Mesothelial cell of epicardium (in vitro differentiated cells): ENCODE results near the gene CDK17. TPM values are rescaled to one million over a fixed set of nuclear protein-coding genes. Genes with fewer than 3 reads are reported as not detected.

Experiments
- DNase-seq, 2 experiments: peaks; one replicate each; pipeline ENCODE4 v3.0.0; 2021; ENCODE audit warnings: low spot score in 2 of 2; ENCODE audit not compliant: unreplicated experiment in 2 of 2
- H3K27ac Mint-ChIP-seq: 2 replicates; pipeline ENCODE4 v1.8.0; 2021; ENCODE audit warnings: mixed read lengths
- H3K27me3 Mint-ChIP-seq: 2 replicates; pipeline ENCODE4 v1.8.0; 2021; ENCODE audit warnings: low read depth, mixed read lengths
- H3K36me3 Mint-ChIP-seq: 2 replicates; pipeline ENCODE4 v1.8.0; 2021; ENCODE audit warnings: mixed read lengths
- H3K4me1 Mint-ChIP-seq: 2 replicates; pipeline ENCODE4 v1.8.0; 2021; ENCODE audit warnings: mixed read lengths
- H3K4me3 Mint-ChIP-seq: 2 replicates; pipeline ENCODE4 v1.8.0; 2021; ENCODE audit warnings: mild to moderate bottlenecking, moderate library complexity, mixed read lengths
- H3K9me3 Mint-ChIP-seq: 2 replicates; pipeline ENCODE4 v1.8.0; 2021; ENCODE audit warnings: mixed read lengths
- CTCF ChIP-seq: fragments of 200-600 bp; sonication (generic); IDR thresholded peaks from one replicate; pipeline ENCODE4 v1.5.0; 2021; ENCODE audit warnings: antibody characterized with exemption; ENCODE audit not compliant: unreplicated experiment
- total RNA-seq: library from RNA; stranded (reverse); gene quantifications from 3 replicates; pipeline ENCODE4 v1.2.1, GENCODE V29; 2021

The CDK17 gene
- total RNA-seq, 1 donor from 2014 or later: 40.5 TPM

DNA sequence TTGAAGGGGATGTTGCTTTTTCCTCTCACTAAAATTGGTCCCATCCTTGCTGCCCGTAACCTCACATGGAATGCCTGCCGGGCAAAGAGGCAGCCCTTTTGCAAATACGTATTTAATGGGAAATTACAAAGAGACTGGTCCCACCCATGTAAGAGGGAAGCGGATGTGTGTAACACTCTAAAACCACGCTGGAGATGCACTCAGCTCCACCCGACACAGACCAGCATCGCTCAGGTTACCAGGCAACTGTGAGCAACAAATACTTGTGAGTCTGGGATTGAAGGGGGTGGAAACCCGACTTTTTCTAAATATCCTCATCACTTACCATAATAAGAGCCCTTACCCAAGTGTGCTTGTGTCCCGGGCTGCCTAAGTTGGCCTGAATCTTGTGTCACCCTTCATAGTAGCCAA lies 158.4 kb downstream of the CDK17 start:
- TF ChIP-seq CTCF: no peak
- H3K36me3 Mint-ChIP-seq: peaks cover 4% of the 10 kb centered on the region
- H3K27me3 Mint-ChIP-seq: no peaks in the 10 kb centered on the region
- no peak overlapping the region for H3K27ac Mint-ChIP-seq
- no peak for DNase-seq
- H3K4me1 Mint-ChIP-seq: peaks cover 15% of the 10 kb centered on the region
- no peaks in the 10 kb centered on the region for H3K9me3 Mint-ChIP-seq
- no peak overlapping the region for H3K4me3 Mint-ChIP-seq

DNA sequence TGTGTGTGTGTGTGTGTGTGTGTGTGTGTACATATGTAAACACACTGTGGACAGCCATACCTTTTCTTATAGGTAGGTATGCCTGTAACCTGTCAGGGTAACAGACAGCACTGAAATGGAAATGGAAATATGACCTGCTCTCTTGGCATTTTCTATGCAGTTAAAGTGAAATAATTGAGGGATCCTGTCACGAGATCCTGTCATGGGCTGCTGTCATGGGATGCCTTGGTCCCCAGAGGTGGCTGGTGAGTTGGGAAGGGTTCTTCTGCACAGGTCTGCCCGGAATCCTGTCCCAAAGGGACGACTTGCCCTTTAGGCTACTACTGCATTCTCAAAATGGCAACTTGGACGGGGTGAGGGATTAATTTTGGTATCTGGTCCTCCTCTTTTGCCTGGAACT lies 158.8 kb downstream of the CDK17 start:
- Mint-ChIP-seq H3K4me1 (peaks cover 15% of the 10 kb centered on the region), H3K27me3 (no peaks in the 10 kb centered on the region), H3K4me3 (no peak overlapping the region), H3K9me3 (no peaks in the 10 kb centered on the region), H3K27ac (no peak overlapping the region), H3K36me3 (peaks cover under 1% of the 10 kb centered on the region)
- DNase-seq: no peak
- no peak for TF ChIP-seq CTCF

DNA sequence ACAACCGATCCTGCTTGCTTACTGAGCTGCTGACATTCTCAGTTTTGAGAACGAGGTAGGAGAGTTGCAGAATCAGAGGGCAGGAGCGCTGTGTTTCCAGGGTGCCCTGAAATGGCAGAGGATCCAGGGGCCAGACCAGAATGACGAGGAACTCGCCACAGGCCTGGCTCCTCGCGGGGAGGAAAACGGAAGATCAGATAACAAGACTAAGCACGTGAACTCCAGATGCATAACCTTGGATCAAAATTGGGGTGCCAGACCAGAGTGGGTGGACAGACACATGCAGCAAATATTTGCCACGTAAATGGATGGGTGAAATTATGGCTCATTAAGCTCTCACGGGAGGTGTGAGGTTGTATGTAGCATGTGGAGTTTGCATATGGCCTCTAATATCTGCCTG lies 159.6 kb downstream of the CDK17 start:
- peaks cover 5% of the 10 kb centered on the region for H3K36me3 Mint-ChIP-seq
- no peak overlapping the region for H3K4me3 Mint-ChIP-seq
- H3K4me1 Mint-ChIP-seq: peaks cover 15% of the 10 kb centered on the region
- H3K27ac Mint-ChIP-seq: no peak overlapping the region
- H3K27me3 Mint-ChIP-seq: no peaks in the 10 kb centered on the region
- DNase-seq: no peak
- TF ChIP-seq CTCF: no peak
- no peaks in the 10 kb centered on the region for H3K9me3 Mint-ChIP-seq

DNA sequence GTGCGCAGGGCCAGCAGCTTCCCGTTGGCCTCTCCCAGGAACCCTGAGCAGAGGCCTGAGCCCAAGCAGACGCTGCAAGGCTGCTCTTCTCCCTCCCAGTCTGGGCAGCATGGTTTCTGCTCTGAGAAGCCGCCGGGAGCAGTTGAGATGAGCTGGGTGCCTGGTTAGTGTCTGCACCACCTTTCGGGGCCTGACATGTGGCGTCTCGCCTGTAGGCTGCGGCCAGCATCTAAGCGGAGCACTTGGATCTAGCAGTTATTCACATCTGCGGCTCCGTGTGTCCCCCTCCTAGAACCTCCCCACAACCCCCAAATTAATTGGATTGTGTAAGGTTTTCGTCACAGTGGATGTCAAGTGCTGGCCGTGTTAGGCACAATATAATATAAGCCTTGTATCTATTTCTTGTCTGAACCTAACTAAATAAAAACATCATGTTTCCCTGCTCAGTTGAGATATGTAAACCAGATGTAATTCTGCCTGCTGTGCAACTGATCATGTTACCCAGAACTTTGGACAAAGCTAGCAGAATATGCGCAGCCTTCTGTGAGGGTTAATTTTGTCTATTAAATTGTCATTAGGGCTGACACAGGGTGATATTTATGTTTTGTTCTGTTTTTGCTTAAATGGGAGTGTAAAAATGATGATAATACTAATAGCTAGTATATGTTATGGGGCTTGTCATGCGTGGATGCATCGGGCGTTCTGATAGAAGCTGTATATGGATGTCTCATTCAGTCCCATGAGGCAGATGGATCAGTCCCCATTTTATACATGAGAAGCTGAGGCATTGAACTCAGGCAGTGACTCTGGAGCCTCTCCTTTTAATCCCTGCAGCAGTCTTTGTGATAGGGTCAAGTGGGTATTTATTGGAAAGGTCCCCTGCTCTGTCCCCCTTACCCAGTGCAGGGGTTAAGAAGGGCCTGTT lies 160.3 kb downstream of the CDK17 start:
- peaks cover 15% of the 10 kb centered on the region for H3K4me1 Mint-ChIP-seq
- H3K27me3 Mint-ChIP-seq: no peaks in the 10 kb centered on the region
- peak overlapping the region; percentile 44 for H3K4me3 Mint-ChIP-seq
- H3K9me3 Mint-ChIP-seq: no peaks in the 10 kb centered on the region
- H3K36me3 Mint-ChIP-seq: peaks cover 5% of the 10 kb centered on the region
- peak; percentile 49 to 78 for DNase-seq
- no peak for TF ChIP-seq CTCF
- H3K27ac Mint-ChIP-seq: peak overlapping the region; percentile 75

DNA sequence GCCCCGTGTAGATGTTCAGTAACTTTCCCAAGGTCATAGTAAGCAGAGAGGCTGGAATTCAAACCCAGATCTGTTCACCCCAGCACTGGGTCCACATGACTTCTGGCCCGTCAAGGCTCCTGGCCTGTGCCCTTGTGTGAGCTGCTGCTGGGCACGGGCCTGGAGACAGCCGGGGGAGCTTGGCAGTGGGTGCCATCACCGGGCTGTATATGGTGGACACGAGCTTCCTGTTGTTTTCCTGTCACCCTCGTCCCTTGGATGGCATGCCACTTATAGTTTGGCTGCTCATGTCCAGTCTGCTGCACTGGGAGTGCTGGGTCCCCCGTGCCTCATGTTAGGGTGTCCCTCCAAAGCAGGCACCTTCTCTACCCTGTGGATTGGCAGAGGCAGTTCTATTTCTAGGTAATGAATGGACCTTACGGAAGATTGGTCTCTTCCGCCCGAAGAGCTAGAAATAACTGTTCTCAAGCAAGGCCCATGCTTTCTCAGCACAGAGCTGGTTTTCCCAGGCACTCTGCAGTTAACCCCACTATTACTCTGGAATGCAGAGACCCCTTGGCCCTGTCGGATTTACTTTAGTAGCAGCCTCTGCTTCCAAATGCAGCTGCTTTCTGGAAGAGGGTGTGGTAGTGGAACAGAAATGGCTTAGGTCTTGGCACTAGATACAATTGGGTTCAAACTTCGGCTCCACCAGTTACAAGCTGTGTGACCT lies 161.7 kb downstream of the CDK17 start:
- Mint-ChIP-seq H3K27ac (no peak overlapping the region), H3K4me3 (no peak overlapping the region), H3K9me3 (no peaks in the 10 kb centered on the region), H3K36me3 (peaks cover 5% of the 10 kb centered on the region), H3K27me3 (no peaks in the 10 kb centered on the region), H3K4me1 (peaks cover 15% of the 10 kb centered on the region)
- no peak for TF ChIP-seq CTCF
- DNase-seq: no peak
